Astrocyte of the hippocampus (primary cell): ENCODE data around the gene ALPK1.
A peak's percentile ranks its signal among the peaks of the same experiment; 100 is the strongest.

ENCODE experiments used
- DNase-seq: peaks from one replicate; pipeline ENCODE4 v3.0.0; 2011; ENCODE audit warnings: low read depth, low spot score

ALPK1 gene

DNA sequence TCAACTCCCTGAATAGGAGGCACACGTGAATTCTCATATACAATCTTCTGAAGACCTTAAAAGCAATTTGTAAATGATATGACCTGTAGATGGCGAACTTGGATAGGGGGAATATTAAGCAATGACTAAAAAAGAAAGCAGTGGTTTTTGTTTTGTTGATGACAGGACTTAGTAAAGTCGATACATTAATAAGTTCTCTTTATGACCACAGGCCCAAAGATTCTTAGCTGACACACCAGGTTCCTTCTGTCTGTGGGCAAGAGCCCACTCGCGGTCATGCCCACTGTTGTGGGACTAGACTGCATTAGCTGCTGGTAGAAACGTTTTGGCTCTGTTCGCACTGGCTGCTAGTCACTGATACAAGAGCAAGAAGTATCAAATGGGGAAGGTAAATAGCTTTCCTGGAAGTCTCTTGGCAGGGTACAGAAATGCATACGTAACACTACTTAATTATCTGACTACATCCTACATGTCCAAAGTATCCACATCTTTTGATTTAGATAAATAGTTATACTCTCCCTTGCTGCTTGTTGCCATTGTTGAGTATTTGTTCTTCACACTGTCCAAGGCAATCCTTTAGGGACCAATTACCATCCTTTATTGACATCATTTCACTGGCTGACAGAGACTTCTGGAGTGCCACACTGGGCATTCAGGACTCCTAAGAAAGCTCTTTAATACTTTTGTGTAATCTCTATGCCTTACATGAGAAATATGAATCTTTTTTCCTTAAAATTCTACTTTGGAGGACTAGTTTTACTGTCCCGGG is 31.0 kb downstream of the ALPK1 start:
- DNase-seq: peak; percentile 75

DNA sequence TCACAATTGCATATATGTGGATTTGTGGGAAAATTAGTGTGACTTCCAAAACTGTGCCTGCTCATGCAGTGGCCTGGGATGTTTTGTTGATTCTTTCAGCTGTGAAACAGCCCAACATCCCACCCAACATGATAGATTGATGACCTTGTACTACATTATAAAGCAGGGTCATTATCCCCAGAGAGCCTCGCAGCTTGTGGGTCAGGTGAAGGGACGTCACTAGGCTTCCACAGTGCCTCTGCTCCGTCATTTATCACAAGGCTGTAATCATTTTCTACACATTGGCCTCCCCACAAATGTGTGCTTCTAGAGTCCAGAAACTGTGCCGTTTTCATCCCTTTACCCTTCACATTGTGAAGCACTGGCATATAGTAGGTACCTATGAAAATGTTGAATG is 31.6 kb downstream of the ALPK1 start:
- DNase-seq: no peak

DNA sequence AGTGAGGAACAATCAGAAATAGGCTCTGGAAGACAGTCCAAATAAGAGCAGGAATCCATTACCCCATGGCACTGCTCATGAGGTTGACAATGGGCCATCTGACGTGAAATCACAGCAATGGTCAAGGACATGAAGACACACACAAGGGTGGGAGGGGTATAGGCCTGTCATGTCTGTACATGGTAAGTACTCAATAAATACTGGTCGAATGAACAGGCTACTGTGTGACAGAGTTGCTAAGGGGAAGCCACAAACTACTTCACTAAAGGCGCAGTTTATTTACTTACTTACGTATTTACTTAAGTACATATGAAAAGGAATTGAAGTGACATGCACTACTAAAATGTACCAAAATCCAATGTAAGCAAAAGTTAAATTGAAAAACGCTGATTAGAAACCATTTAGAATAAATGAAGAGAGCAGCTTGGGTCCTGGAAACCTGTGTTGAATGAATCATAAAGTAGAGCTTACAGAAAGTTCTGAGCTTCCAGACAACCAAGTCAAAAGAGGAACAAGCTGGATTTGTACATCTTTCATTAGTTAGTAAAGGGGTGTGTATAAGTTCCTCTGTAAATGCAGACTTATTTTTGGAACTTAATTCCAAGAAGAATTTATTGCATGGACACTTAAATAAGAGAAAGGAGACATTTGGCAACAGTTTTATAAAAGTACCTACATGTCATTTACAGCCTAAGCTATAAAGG is 32.7 kb downstream of the ALPK1 start:
- DNase-seq: no peak

DNA sequence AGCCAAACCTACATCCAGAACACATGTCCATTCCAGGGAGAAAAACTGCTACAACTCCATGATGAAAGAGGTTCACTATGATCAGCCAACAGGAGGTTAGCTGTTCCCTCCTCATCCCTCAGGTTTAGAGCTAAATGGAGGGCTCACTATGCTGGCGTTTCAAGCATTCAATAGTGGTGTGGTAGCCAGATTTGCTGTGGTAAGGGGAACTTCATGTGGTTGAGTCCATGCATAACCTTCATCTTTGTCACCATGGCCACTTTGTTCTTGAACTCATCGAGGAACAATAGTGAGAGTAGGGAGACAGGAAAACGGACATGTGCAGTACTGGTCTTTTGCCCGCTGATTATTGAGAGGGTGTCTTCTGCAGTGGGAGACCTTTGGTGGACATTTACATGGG is 33.8 kb downstream of the ALPK1 start:
- DNase-seq: no peak

DNA sequence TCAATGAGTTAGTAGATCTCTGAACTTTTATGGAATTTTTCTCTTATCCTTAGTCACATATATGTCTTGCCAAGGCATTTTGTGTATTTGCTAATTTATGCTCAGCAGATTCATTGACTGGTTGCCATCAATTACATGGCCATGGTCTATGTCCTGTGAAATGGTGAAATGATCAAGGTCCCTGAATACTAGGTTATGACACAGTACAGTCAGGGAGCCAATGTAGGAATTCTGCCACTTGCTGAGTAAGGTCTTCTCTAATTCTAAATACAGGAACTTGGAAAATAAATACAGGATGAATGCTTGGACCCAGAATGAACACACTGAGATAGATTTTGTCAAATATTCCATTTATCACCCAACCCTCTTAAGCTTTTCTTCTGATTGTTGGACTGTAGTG is 35.2 kb downstream of the ALPK1 start:
- no peak for DNase-seq

DNA sequence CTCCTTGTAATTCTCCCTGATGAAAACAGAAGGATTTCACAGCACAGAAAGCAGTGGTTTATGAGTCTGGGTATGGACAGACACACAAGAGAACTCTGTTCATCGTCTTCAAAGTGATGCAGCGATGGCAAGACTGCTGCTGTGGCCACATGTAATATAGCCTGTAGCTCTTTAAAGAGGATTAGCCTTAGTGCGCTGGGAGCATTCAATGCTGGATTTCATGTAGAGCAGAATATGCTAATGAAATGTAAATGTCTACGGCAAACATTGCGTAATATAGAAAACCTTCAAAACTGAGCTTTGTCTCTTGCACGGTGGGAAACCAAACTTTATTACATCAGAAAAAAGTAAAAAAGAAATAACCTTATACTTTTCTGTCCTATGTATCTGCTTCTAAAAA is 42.9 kb downstream of the ALPK1 start:
- peak; percentile 18 for DNase-seq

DNA sequence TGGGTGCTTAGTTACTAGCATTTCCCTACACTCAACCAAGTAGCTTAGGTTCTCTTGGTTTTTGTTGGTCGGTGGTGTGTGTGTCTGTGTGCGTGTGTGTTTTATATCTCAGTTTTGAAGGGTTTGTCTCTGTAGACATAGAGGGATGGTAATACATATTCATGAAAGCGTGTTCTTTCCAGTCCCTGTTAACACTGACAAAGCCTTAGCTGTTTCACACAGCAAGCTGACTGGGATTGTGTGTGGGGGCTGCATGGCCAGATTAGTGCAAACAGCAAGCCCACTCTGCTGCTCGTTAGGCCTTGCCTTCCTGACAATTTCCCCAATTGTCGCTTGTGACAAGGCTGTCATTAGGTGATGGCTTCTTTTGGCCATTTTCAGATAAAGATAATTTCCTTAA is 43.9 kb downstream of the ALPK1 start:
- no peak for DNase-seq

DNA sequence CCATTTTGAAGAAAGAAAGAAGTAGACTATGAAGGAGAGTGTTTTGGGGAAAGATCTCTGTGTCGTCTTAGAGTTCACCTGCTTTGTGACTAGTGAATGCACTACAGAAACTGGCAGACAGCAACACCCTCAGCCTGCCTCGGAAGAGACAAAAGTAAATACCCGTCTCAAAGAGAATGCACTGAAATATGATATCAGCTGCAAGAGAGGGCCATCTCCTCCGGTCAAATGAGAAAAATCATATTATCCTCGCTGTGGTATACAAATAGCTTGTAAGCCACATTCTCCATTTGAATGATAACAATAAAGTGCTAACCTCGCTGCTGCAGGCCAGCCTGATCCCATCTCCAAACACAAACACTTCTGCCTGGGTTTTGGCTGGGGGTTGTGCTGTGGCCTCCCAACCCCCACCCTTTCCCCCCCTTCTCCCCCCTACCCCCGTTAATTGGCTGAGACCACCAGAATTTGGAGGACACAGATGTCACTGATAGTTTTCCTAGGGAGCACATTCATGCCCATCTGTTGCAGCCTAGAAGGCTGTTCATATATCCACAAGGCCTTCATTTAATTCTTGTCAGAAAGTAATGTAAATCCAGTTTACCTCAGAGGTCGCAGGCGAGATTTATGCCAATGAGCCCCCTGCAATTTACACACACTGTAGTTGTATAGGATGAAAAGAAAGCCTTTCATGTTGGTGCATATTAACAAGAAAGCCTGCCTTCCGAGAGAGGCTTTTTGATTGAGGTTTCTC is 46.3 kb downstream of the ALPK1 start:
- no peak for DNase-seq

DNA sequence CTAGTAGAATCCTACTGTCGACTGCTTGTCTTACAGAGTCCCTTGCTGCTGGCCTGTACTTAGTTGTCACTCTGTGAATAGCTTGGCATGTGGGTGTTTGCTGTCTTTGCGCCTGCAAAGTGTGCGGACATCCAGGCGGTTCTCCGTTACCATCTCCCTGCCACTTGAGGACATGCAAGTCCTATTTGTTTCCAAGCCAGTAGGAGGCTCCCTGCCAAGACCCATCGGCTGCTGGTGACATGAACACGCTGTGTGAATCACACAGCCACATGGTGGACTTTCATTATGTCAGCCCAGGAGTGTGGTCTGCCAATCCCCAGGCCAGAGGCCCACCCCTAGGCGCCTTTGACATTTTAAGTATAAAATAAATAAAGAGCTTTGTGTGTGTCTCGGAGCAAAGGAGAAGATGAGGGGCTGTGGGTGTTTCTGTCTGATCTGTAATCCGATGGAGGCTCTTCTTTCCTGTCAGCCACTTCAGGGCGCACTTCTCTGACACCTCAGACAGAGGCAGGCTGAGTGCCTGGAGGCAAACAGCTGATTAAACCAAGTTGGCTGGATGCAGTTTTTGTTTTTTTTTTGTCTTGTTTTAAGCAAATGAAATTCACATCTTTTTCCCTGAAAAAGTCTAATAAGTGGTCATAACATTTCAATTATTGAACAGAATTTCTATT is 51.5 kb downstream of the ALPK1 start:
- peak; percentile 83 for DNase-seq

DNA sequence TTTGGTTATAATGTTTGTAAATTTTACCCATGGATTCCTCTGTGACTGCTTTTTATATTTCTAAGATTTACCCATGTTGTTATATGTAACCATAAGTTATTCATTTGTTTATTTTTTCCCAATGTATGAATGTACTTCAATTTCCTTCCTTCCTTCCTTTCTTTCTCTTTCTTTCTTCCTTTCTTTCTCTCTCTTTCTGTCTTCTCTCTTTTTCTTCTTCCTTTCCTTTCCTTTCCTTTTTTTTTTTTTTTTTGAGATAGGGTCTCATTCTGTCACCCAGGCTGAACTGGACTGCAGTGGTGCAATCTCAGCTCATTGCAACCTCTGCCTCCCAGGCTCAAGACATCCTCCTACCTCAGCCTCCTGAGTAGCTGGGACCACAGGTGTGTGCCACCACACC is 55.6 kb downstream of the ALPK1 start:
- DNase-seq: no peak

DNA sequence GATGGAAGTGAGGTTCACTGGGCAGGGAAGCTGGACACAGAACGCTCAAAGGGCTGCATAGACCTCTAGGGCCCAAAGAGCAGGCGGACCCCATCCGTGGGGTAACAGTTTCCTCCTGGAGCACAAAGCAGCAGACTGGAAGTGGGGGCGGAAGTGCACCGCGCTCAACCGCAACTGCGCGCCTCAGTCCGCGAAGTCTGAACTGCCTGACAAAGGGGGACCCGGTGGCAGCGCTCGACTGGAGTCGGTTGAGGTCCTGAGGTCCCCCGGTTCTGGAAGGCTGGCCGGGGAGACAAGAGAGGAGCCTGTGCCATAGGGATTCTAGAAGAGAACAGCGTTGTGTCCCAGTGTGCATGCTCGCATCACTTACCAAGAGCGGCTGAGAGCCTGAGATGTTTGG is 58.5 kb downstream of the ALPK1 start:
- DNase-seq: no peak

DNA sequence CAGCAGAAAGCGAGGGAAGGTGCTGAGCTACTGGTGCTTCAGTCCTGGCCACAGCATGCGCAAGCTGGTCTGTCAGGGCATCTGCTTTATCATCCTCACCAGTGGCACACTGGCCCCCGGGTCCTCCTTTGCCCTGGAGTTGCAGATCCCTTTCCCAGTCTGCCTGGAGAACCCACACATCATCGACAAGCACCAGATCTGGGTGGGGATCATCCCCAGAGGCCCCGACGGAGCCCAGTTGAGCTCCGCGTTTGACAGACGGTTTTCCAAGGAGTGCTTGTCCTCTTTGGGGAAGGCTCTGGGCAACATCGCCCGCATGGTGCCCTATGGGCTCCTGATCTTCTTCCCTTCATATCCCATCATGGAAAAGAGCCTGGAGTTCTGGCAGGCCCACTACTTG is 60.3 kb downstream of the ALPK1 start:
- DNase-seq: no peak

DNA sequence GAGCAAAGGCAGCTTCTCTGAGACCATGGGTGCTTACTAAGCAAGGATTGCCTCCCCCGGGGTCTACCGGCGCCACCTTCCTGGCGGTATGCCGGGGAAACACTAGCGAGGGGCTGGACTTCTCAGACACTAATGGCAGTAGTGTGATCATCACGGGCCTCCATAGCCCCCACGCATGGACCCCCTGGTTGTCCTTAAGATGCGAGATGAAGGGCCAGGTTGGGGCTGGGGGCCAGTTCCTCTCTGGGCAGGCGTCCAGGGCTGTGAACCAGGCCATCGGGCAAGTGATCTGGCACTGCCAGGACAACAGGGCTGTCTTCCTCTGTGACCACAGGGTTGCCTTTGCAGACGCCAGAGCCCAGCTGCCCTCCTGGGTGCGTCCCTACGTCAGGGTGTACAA is 60.7 kb downstream of the ALPK1 start:
- DNase-seq: no peak

DNA sequence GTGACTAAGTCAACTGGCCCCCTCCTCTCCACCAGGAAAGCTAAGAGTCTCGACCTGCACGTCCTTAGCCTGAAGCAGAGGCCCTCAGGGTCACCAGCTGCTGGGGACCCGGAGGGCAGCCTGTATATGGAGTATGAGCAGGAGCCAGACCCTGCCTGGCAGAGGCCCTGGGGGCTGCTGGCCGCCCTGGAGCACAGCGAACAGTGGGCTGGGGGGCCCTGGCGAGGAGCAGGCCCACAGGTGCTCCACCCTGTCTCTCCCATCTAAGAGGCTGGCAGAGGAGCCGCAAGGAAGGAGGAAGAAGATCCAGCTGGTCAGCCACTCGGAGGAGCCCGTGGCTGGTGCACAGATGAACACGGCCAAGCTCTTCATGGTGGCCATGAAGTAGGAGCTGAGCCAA is 61.2 kb downstream of the ALPK1 start:
- DNase-seq: no peak

DNA sequence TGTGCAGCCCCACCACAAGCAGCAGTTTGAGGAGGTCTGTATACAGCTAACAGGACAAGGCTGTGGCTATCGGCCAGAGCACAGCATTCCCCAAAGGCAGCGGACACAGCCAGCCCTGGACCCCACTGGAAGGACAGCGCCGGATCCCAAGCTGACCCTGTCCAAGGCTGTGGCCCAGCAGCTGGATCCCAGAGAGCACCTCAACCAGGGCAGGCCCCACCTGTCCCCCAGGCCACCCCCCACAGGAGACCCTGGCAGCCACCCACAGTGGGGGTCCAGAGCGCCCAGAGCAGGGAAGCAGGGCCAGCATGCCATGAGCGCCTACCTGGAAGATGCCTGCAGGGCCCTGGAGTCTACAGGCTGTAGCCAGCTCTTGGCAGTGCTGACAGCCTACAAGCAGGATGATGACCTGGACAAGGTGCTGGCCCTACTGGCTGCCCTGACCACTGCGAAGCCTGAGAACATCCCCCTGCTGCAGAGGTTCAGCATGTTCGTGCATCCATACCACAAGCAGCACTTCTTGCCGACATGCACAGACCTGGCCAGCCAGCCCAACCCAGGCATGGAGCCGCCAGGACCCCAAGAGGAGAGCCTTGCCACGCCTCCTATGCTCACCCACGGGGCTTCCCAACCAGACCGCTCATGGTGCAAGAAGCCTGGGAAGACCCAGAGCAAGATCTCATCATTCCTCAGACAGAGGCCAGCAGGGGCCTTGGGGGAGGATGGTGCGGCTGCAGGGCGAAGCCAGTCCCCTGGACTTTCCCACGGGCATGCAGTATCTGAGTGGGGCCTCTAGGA is 62.0 kb downstream of the ALPK1 start:
- DNase-seq: no peak

DNA sequence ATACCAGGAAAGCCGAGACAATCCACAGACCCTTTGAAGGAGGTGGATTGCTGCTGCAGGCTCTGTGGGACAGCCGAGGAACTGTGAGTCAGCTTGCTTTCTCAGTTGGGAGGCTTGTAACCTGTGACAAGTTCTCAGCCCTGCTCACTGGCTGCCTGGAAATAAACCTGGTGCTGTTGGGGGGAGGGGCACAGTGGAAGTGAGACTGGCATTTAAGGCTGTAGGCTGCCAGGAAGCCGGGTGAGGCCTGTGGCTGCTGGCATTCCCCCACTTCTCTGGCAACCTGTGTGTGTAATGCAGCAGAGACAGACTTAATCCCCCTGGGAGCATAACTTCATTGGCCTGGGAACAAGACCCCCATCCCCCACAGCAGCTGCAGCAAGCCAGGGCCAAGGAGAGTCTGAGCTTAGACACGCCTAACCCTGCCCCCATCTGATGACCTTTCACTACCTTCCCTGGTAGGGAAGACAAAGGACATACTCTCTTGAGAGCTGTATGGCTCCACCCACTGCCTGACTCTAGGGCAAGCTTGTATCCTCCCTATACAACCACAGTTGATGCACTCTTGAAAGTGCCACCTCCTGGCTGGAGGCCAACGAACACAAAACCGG is 64.1 kb downstream of the ALPK1 start:
- peak; percentile 86 for DNase-seq

DNA sequence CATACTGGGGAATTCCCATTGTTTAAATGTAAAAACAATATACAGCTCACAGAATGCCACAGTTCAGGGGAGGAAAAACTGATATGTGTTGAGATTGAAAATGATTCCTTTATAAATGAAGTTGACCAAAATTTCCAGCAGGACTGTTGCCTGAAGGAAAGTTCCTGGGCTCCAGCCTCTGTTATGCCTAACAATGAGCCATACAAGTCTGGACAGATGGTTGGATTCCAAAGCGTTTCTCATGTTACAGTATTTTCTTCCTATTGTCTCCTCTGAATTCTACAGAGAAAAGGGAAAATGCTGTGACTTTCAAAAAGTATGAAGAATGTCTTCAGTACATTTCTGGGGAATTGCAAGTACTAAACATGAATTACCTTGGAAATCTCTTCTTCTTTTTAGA is 73.3 kb downstream of the ALPK1 start:
- DNase-seq: peak; percentile 11

DNA sequence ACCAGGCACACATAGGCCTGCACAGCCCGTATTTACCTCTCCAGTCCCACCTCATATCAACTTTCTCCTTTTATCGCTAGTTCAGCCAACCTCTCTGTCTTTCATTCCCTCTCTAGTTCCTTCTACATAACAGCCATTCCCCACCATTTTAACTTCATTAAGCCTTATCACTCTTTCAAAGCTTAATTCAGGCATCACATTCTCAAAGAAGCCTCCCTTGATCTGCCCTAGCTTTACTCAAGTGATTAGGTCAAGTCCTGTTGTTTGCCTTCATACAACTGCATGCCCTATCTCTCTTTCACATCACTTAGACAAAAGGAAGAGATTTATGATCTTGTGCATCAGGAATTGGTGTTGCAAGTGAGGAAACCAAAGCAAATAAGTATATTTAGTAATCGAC is 74.2 kb downstream of the ALPK1 start:
- DNase-seq: no peak

DNA sequence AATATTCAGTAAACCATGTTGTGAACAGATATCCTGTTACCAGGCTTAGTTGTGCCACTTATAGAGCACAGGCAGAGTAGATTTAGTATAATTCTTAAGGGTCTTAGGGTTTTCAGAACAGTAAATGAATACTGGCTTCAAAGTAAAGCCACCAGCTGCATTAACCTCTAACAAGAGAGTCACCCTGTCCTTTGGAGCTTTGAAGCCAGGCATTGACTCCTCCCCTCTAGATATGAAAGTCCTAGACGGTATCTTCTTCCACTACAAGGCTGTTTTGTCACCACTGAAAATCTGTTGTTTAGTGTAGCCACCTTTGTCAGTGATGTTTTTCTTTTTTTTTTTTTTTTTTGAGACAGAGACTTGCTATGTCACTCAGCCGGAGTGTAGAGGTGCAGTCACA is 77.7 kb downstream of the ALPK1 start:
- no peak for DNase-seq

DNA sequence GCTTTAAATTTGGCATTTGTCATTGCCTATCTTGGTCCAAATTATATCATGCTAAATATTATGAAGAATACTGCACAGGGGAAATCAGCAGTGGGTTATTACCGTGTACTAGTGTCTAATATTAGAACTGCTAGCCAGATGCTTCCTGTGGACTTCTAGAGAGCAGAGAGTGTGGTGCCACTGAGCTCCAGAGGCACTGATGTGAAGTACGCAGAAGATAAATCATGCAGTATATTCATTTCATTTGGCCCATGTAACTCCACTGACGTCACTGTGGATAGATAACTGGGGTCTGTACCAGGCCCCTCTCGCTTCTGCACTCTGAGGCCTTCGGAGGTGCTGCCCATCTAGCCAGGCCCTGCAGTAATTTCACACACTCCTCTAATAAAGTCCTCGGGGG is 80.0 kb downstream of the ALPK1 start:
- DNase-seq: no peak
